ENCODE data around the gene TXNDC5. TPM values are rescaled to one million over a fixed set of nuclear protein-coding genes. Genes with fewer than 3 reads are reported as not detected.

Gene TXNDC5
- polyA plus RNA-seq, 3 donors: 12.6 to 33.5 (median 21.2) TPM

DNA sequence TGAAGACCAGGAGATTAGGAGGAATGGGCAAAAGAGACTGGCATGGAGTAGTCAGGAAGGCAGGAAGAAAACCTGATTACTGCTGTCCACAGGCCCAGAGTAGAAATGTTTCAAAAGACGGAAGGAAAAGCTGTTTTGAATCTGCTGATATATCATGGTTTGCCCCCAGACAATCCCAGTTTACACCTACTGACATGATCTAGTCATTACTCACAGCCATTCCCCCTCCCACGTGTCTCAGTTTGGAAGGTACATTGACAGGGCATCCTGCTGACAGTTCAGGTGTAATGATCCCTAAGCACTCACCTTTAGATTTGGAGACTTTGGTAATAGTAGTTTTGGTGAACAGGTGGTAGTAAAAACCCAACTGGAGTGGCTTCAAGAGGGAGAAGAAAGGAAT, 9.8 kb upstream of the TXNDC5 start:
- no peaks in the 10 kb centered on the region for H3K36me3 ChIP-seq (replicated peaks in 1 of 2; ENCODE audit: control insufficient read depth in 1 of 2, insufficient read depth in 2 of 2, low read length in 2 of 2)
- H3K79me2 ChIP-seq (ENCODE audit: insufficient read depth, low read length): no peaks in the 10 kb centered on the region
- no peak overlapping the region for H3K4me3 ChIP-seq (replicated peaks in 1 of 3; ENCODE audit: low read depth in 2 of 3, low read length in 3 of 3)
- H4K20me1 ChIP-seq (ENCODE audit: insufficient read depth, low read length): no peaks in the 10 kb centered on the region
- no peak for DNase-seq
- H3K9ac ChIP-seq (ENCODE audit: insufficient read depth, low read length, poor library complexity, severe bottlenecking): no peak overlapping the region
- Mint-ChIP-seq H3K27ac (no peak overlapping the region), H3K36me3 (peaks cover 0 to under 1% of the 10 kb centered on the region in 2 donors), H3K9me3 (peaks cover 2 to 9% (median 4%) of the 10 kb centered on the region in 7 donors), H3K4me1 (no peaks in the 10 kb centered on the region), H3K4me3 (no peak overlapping the region), H3K27me3 (ENCODE audit: low read depth in 3 of 3) (peaks cover 0 to 2% (median 0%) of the 10 kb centered on the region in 3 donors)
- no CpG with 5 or more reads among the region's 2 CpGs for WGBS (ENCODE audit: insufficient coverage)
- no peaks in the 10 kb centered on the region for H3K4me1 ChIP-seq (ENCODE audit: control insufficient read depth in 1 of 2, insufficient read depth in 2 of 2, low read length in 2 of 2)
- no peak overlapping the region for H3K4me2 ChIP-seq (replicated peaks; ENCODE audit: extremely low read depth, low read length, poor library complexity, severe bottlenecking)
- intact Hi-C loops (cut with micrococcal nuclease): no loop called here
- peaks cover 0 to under 1% of the 10 kb centered on the region in 2 donors for H3K9me3 ChIP-seq (replicated peaks in 1 of 2; ENCODE audit: control insufficient read depth in 1 of 2, insufficient read depth in 1 of 2, low read length in 2 of 2)
- H3K27ac ChIP-seq (ENCODE audit: low read depth in 1 of 2, low read length in 2 of 2): no peak overlapping the region
- H2AFZ ChIP-seq (ENCODE audit: insufficient read depth, low read depth, low read length, poor library complexity, severe bottlenecking): no peak overlapping the region
- H3K27me3 ChIP-seq (ENCODE audit: control insufficient read depth in 2 of 2, insufficient read depth in 2 of 2, low read length in 2 of 2): no peaks in the 10 kb centered on the region
- TF ChIP-seq, protein P1, sequence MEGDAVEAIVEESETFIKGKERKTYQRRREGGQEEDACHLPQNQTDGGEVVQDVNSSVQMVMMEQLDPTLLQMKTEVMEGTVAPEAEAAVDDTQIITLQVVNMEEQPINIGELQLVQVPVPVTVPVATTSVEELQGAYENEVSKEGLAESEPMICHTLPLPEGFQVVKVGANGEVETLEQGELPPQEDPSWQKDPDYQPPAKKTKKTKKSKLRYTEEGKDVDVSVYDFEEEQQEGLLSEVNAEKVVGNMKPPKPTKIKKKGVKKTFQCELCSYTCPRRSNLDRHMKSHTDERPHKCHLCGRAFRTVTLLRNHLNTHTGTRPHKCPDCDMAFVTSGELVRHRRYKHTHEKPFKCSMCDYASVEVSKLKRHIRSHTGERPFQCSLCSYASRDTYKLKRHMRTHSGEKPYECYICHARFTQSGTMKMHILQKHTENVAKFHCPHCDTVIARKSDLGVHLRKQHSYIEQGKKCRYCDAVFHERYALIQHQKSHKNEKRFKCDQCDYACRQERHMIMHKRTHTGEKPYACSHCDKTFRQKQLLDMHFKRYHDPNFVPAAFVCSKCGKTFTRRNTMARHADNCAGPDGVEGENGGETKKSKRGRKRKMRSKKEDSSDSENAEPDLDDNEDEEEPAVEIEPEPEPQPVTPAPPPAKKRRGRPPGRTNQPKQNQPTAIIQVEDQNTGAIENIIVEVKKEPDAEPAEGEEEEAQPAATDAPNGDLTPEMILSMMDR (IDR thresholded peaks at IDR 0.05): no peak

GRCh38 chr6:7919871-7920270, 9.3 kb upstream of the TXNDC5 start:
- no peaks in the 10 kb centered on the region for H3K4me1 Mint-ChIP-seq
- no peak overlapping the region for H3K4me3 Mint-ChIP-seq
- Histone ChIP-seq H3K27me3 (ENCODE audit: control insufficient read depth in 2 of 2, insufficient read depth in 2 of 2, low read length in 2 of 2) (no peaks in the 10 kb centered on the region), H3K4me3 (replicated peaks in 1 of 3; ENCODE audit: low read depth in 2 of 3, low read length in 3 of 3) (no peak overlapping the region), H2AFZ (ENCODE audit: insufficient read depth, low read depth, low read length, poor library complexity, severe bottlenecking) (no peak overlapping the region), H3K36me3 (replicated peaks in 1 of 2; ENCODE audit: control insufficient read depth in 1 of 2, insufficient read depth in 2 of 2, low read length in 2 of 2) (no peaks in the 10 kb centered on the region), H3K4me1 (ENCODE audit: control insufficient read depth in 1 of 2, insufficient read depth in 2 of 2, low read length in 2 of 2) (no peaks in the 10 kb centered on the region), H3K4me2 (replicated peaks; ENCODE audit: extremely low read depth, low read length, poor library complexity, severe bottlenecking) (no peak overlapping the region), H3K27ac (ENCODE audit: low read depth in 1 of 2, low read length in 2 of 2) (no peak overlapping the region), H3K79me2 (ENCODE audit: insufficient read depth, low read length) (no peaks in the 10 kb centered on the region), H4K20me1 (ENCODE audit: insufficient read depth, low read length) (no peaks in the 10 kb centered on the region), H3K9ac (ENCODE audit: insufficient read depth, low read length, poor library complexity, severe bottlenecking) (no peak overlapping the region), H3K9me3 (replicated peaks in 1 of 2; ENCODE audit: control insufficient read depth in 1 of 2, insufficient read depth in 1 of 2, low read length in 2 of 2) (no peaks in the 10 kb centered on the region)
- DNase-seq: peak in 1 of 3 donors; percentile 33
- peaks cover 0 to 5% (median 2%) of the 10 kb centered on the region in 7 donors for H3K9me3 Mint-ChIP-seq
- no peak overlapping the region for H3K27ac Mint-ChIP-seq
- intact Hi-C loops (cut with micrococcal nuclease): no loop called here
- peaks cover 0 to 2% (median 0%) of the 10 kb centered on the region in 3 donors for H3K27me3 Mint-ChIP-seq (ENCODE audit: low read depth in 3 of 3)
- H3K36me3 Mint-ChIP-seq: no peaks in the 10 kb centered on the region
- 39% methylated on average over 2 of the region's 8 CpGs for WGBS (ENCODE audit: insufficient coverage)
- TF ChIP-seq, protein P1 (IDR thresholded peaks at IDR 0.05): no peak
